ENCODE data around the gene PRKCH.

- TF ChIP-seq POLR2AphosphoS5 (IDR thresholded peaks at IDR 0.05; ENCODE audit: low read depth, low read length) (no peak), REST (IDR thresholded peaks at IDR 0.05; ENCODE audit: insufficient read depth in 1 of 2, low read depth in 2 of 2, low read length in 2 of 2) (no peak)
Measured at GRCh38 chr14:61566537-61567225, 245.3 kb downstream of the PRKCH start.
